Measurements from ENCODE around the gene GALNT3. TPM values are rescaled to one million over a fixed set of nuclear protein-coding genes. Genes with fewer than 3 reads are reported as not detected.

The GALNT3 gene
- total RNA-seq, 3 donors from 2014 or later, result 1.9 to 2.3 (median 2.0) TPM

GRCh38 chr2:165743442-165743841, 50.6 kb downstream of the GALNT3 start:
- Mint-ChIP-seq H3K9me3 (no peaks in the 10 kb centered on the region), H3K4me3 (no peak overlapping the region), H3K27me3 (ENCODE audit: low read depth) (no peaks in the 10 kb centered on the region), H3K4me1 (ENCODE audit: low read depth) (no peaks in the 10 kb centered on the region), H3K36me3 (ENCODE audit: insufficient read depth) (no peaks in the 10 kb centered on the region)
- ATAC-seq (no peak), DNase-seq (no peak)

- peak; percentile 37 to 59 for ATAC-seq
- Mint-ChIP-seq H3K4me3 (no peak overlapping the region), H3K9me3 (no peaks in the 10 kb centered on the region), H3K4me1 (ENCODE audit: low read depth) (peaks cover 1% of the 10 kb centered on the region), H3K36me3 (ENCODE audit: insufficient read depth) (no peaks in the 10 kb centered on the region), H3K27me3 (ENCODE audit: low read depth) (peaks cover 5% of the 10 kb centered on the region)
- no peak for DNase-seq
Observed at GRCh38 chr2:165725421-165725820, 68.6 kb downstream of the GALNT3 start.

- ATAC-seq, result no peak
- DNase-seq, result no peak
- H3K4me1 Mint-ChIP-seq (ENCODE audit: low read depth), result no peaks in the 10 kb centered on the region
- H3K4me3 Mint-ChIP-seq, result no peak overlapping the region
- H3K36me3 Mint-ChIP-seq (ENCODE audit: insufficient read depth), result no peaks in the 10 kb centered on the region
- no peaks in the 10 kb centered on the region for H3K9me3 Mint-ChIP-seq
- H3K27me3 Mint-ChIP-seq (ENCODE audit: low read depth), result peaks cover 9% of the 10 kb centered on the region
Observed at GRCh38 chr2:165720511-165720910, 73.5 kb downstream of the GALNT3 start.

- Mint-ChIP-seq H3K4me1 (ENCODE audit: low read depth) (no peaks in the 10 kb centered on the region), H3K36me3 (ENCODE audit: insufficient read depth) (no peaks in the 10 kb centered on the region), H3K9me3 (no peaks in the 10 kb centered on the region), H3K4me3 (no peak overlapping the region), H3K27me3 (ENCODE audit: low read depth) (peaks cover 7% of the 10 kb centered on the region)
- ATAC-seq (no peak), DNase-seq (no peak)
Observed at GRCh38 chr2:165718610-165719210, 75.3 kb downstream of the GALNT3 start.

- H3K27me3 Mint-ChIP-seq (ENCODE audit: low read depth), result peaks cover 6% of the 10 kb centered on the region
- ATAC-seq (no peak), DNase-seq (no peak)
- H3K4me1 Mint-ChIP-seq (ENCODE audit: low read depth), result no peaks in the 10 kb centered on the region
- no peaks in the 10 kb centered on the region for H3K36me3 Mint-ChIP-seq (ENCODE audit: insufficient read depth)
- H3K4me3 Mint-ChIP-seq, result no peak overlapping the region
- no peaks in the 10 kb centered on the region for H3K9me3 Mint-ChIP-seq
Observed at GRCh38 chr2:165716091-165716490, 78.0 kb downstream of the GALNT3 start.

GRCh38 chr2:165706960-165707487, 87.0 kb downstream of the GALNT3 start:
- DNase-seq (no peak), ATAC-seq (no peak)
- Mint-ChIP-seq H3K4me1 (ENCODE audit: low read depth) (no peaks in the 10 kb centered on the region), H3K9me3 (no peaks in the 10 kb centered on the region), H3K36me3 (ENCODE audit: insufficient read depth) (no peaks in the 10 kb centered on the region), H3K4me3 (no peak overlapping the region), H3K27me3 (ENCODE audit: low read depth) (peaks cover 7% of the 10 kb centered on the region)

GRCh38 chr2:165701147-165701546, 92.9 kb downstream of the GALNT3 start:
- H3K4me1 Mint-ChIP-seq (ENCODE audit: low read depth), result no peaks in the 10 kb centered on the region
- H3K4me3 Mint-ChIP-seq, result no peak overlapping the region
- DNase-seq (no peak), ATAC-seq (no peak)
- peaks cover 4% of the 10 kb centered on the region for H3K27me3 Mint-ChIP-seq (ENCODE audit: low read depth)
- H3K9me3 Mint-ChIP-seq, result no peaks in the 10 kb centered on the region
- H3K36me3 Mint-ChIP-seq (ENCODE audit: insufficient read depth), result no peaks in the 10 kb centered on the region

- Mint-ChIP-seq H3K9me3 (no peaks in the 10 kb centered on the region), H3K4me1 (ENCODE audit: low read depth) (no peaks in the 10 kb centered on the region), H3K4me3 (no peak overlapping the region), H3K27me3 (ENCODE audit: low read depth) (peaks cover 4% of the 10 kb centered on the region), H3K36me3 (ENCODE audit: insufficient read depth) (no peaks in the 10 kb centered on the region)
- ATAC-seq (no peak), DNase-seq (no peak)
Observed at GRCh38 chr2:165700531-165700930, 93.5 kb downstream of the GALNT3 start.

GRCh38 chr2:165699946-165700345, 94.1 kb downstream of the GALNT3 start:
- no peaks in the 10 kb centered on the region for H3K4me1 Mint-ChIP-seq (ENCODE audit: low read depth)
- DNase-seq (no peak), ATAC-seq (no peak)
- H3K9me3 Mint-ChIP-seq, result no peaks in the 10 kb centered on the region
- H3K27me3 Mint-ChIP-seq (ENCODE audit: low read depth), result peaks cover 4% of the 10 kb centered on the region
- H3K4me3 Mint-ChIP-seq, result no peak overlapping the region
- H3K36me3 Mint-ChIP-seq (ENCODE audit: insufficient read depth), result no peaks in the 10 kb centered on the region

- no peaks in the 10 kb centered on the region for H3K36me3 Mint-ChIP-seq (ENCODE audit: insufficient read depth)
- no peaks in the 10 kb centered on the region for H3K9me3 Mint-ChIP-seq
- no peaks in the 10 kb centered on the region for H3K4me1 Mint-ChIP-seq (ENCODE audit: low read depth)
- DNase-seq (no peak), ATAC-seq (no peak)
- no peak overlapping the region for H3K4me3 Mint-ChIP-seq
- no peaks in the 10 kb centered on the region for H3K27me3 Mint-ChIP-seq (ENCODE audit: low read depth)
Observed at GRCh38 chr2:165698444-165698884, 95.6 kb downstream of the GALNT3 start.

- Mint-ChIP-seq H3K9me3 (no peaks in the 10 kb centered on the region), H3K4me3 (no peak overlapping the region), H3K27me3 (ENCODE audit: low read depth) (no peaks in the 10 kb centered on the region), H3K36me3 (ENCODE audit: insufficient read depth) (no peaks in the 10 kb centered on the region), H3K4me1 (ENCODE audit: low read depth) (no peaks in the 10 kb centered on the region)
- ATAC-seq, result no peak
- DNase-seq, result no peak
Observed at GRCh38 chr2:165697748-165698443, 96.2 kb downstream of the GALNT3 start.

Other genes with a start within 250 kb of the GALNT3 start
- gene TTC21B, start 159.5 kb upstream of the GALNT3 start, total RNA-seq, result 10 to 100 TPM; 13.9 to 18.1 (median 16.3) TPM